ENCODE data around the gene HINT1. TPM values are rescaled to one million over a fixed set of nuclear protein-coding genes. Genes with fewer than 3 reads are reported as not detected.
A peak's percentile ranks its signal among the peaks of the same experiment; 100 is the strongest.

HINT1 gene
- polyA plus RNA-seq, 3 donors, result 148 to 223 (median 191) TPM

DNA sequence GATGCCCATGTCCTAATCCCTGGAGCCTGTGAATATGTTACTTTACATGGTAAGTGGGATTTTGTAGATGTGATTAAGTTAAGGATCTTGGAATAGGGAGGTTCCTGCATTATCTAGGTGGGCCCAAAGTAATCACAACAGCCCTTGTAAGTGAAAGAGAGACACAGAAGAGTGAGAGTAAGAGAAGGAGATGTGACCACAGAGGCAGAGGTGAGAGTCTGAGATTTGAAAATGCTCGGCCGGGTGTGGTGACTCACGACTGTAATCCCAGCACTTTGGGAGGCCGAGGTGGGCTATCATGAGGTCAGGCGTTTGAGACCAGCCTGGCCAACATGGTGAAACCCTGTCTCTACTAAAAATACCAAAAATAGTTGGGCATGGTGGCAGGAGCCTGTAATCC lies 2.6 kb upstream of the HINT1 start:
- Histone ChIP-seq H3K27me3 (ENCODE audit: control insufficient read depth in 2 of 2, insufficient read depth in 2 of 2, low read length in 2 of 2) (no peaks in the 10 kb centered on the region), H3K27ac (ENCODE audit: low read depth in 1 of 2, low read length in 2 of 2) (no peak overlapping the region), H3K79me2 (ENCODE audit: insufficient read depth, low read length) (peaks cover 35% of the 10 kb centered on the region), H3K4me3 (replicated peaks in 1 of 3; ENCODE audit: low read depth in 2 of 3, low read length in 3 of 3) (no peak overlapping the region), H4K20me1 (ENCODE audit: insufficient read depth, low read length) (peaks cover 7% of the 10 kb centered on the region), H3K9me3 (replicated peaks in 1 of 2; ENCODE audit: control insufficient read depth in 1 of 2, insufficient read depth in 1 of 2, low read length in 2 of 2) (no peaks in the 10 kb centered on the region), H3K4me2 (replicated peaks; ENCODE audit: extremely low read depth, low read length, poor library complexity, severe bottlenecking) (no peak overlapping the region), H3K4me1 (ENCODE audit: control insufficient read depth in 1 of 2, insufficient read depth in 2 of 2, low read length in 2 of 2) (peaks cover 36 to 47% of the 10 kb centered on the region in 2 donors), H2AFZ (ENCODE audit: insufficient read depth, low read depth, low read length, poor library complexity, severe bottlenecking) (no peak overlapping the region), H3K9ac (ENCODE audit: insufficient read depth, low read length, poor library complexity, severe bottlenecking) (no peak overlapping the region), H3K36me3 (replicated peaks in 1 of 2; ENCODE audit: control insufficient read depth in 1 of 2, insufficient read depth in 2 of 2, low read length in 2 of 2) (no peaks in the 10 kb centered on the region)
- Mint-ChIP-seq H3K4me1 (peaks cover 39% of the 10 kb centered on the region), H3K9me3 (no peaks in the 10 kb centered on the region), H3K27ac (no peak overlapping the region), H3K36me3 (no peaks in the 10 kb centered on the region), H3K4me3 (no peak overlapping the region), H3K27me3 (ENCODE audit: low read depth in 3 of 3) (peaks cover 0 to 4% (median 0%) of the 10 kb centered on the region in 3 donors)
- intact Hi-C loops (cut with micrococcal nuclease), result loop anchor here in 1 of 2 donors (10.0 kb wide), 1 partner anchor 87 kb away; no protein-coding TSS in a partner anchor
- WGBS (ENCODE audit: insufficient coverage), result 98% methylated on average over 5 of the region's 5 CpGs
- no peak for DNase-seq
- TF ChIP-seq CTCF (IDR thresholded peaks at IDR 0.05), result no peak

DNA sequence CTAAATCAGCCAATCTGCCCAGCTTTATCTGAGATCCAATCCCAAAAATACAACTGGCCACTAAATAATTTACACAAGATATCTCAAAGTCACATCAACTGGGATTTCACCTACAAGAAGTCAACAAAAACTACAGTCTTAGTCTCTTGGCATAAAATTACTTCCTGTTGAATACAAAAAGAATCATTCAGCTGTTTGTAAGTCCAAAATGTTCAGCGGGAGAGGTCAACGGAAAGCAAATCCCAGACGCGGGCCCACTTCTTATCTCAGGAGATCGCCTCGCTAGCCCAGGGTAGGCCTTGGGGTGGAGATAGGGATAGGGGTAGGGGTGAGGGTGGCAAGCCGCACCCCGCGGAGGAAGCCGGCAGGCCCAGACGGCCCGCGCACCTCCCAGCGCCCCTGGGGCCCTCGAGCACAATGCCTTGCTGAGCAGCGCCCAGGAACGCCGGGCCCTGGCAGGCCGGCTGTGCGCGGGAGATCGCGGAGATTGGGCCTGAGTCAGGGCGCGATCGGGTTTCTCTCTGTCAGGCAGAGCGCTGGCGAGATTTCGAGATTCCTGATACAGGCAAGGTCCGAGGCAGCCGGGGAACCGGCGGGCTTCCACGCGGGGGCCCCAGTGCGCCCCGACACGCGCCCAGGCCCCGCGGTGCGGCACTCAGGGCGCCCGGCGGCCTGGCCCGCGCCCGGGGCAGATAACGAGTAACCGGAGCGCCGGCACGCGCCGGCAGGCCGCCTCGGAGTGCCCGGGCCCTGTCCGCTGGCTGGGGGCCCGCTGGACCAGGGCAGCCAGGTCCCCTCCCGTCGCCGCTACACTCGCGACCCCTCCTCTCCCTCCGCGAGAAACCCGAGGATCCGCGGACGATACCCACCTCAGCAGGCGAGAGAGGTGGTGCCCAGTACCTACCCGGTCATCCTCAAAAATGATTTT lies 601 bp downstream of the HINT1 start:
- WGBS (ENCODE audit: insufficient coverage), result under 1% methylated on average over 73 of the region's 73 CpGs
- Histone ChIP-seq H3K9me3 (replicated peaks in 1 of 2; ENCODE audit: control insufficient read depth in 1 of 2, insufficient read depth in 1 of 2, low read length in 2 of 2) (no peaks in the 10 kb centered on the region), H3K9ac (ENCODE audit: insufficient read depth, low read length, poor library complexity, severe bottlenecking) (peak overlapping the region; percentile 75), H3K27ac (ENCODE audit: low read depth in 1 of 2, low read length in 2 of 2) (peak overlapping the region; percentile 93 to 97), H3K4me2 (replicated peaks; ENCODE audit: extremely low read depth, low read length, poor library complexity, severe bottlenecking) (peak overlapping the region; percentile 90), H3K4me3 (replicated peaks in 1 of 3; ENCODE audit: low read depth in 2 of 3, low read length in 3 of 3) (peak overlapping the region; percentile 60 to 93 (median 84)), H3K36me3 (replicated peaks in 1 of 2; ENCODE audit: control insufficient read depth in 1 of 2, insufficient read depth in 2 of 2, low read length in 2 of 2) (peaks cover 29 to 31% of the 10 kb centered on the region in 2 donors), H3K79me2 (ENCODE audit: insufficient read depth, low read length) (peaks cover 43% of the 10 kb centered on the region), H3K4me1 (ENCODE audit: control insufficient read depth in 1 of 2, insufficient read depth in 2 of 2, low read length in 2 of 2) (peaks cover 19 to 28% of the 10 kb centered on the region in 2 donors), H3K27me3 (ENCODE audit: control insufficient read depth in 2 of 2, insufficient read depth in 2 of 2, low read length in 2 of 2) (no peaks in the 10 kb centered on the region), H4K20me1 (ENCODE audit: insufficient read depth, low read length) (peaks cover 7% of the 10 kb centered on the region), H2AFZ (ENCODE audit: insufficient read depth, low read depth, low read length, poor library complexity, severe bottlenecking) (peak overlapping the region; percentile 95)
- H3K4me3 Mint-ChIP-seq, result peak overlapping the region; percentile 94 to 95
- peak overlapping the region; percentile 89 to 95 (median 94) for H3K27ac Mint-ChIP-seq
- peak; percentile 48 to 73 (median 59) for DNase-seq
- peaks cover 22% of the 10 kb centered on the region for H3K4me1 Mint-ChIP-seq
- intact Hi-C loops (cut with micrococcal nuclease), result loop anchor here (5.0 to 10.0 kb wide), 2 partner anchors 90 to 218 kb away; no protein-coding TSS in a partner anchor
- peaks cover 21 to 28% of the 10 kb centered on the region in 2 donors for H3K36me3 Mint-ChIP-seq
- H3K9me3 Mint-ChIP-seq, result no peaks in the 10 kb centered on the region
- H3K27me3 Mint-ChIP-seq (ENCODE audit: low read depth in 3 of 3), result peaks cover 0 to 4% (median 0%) of the 10 kb centered on the region in 3 donors
- peak; percentile 39 for TF ChIP-seq CTCF (IDR thresholded peaks at IDR 0.05)

Measured in CD14-positive monocyte (primary cell).